Sciatic nerve (tissue), 2 donors: ENCODE data around the gene SLC38A11. TPM values are rescaled to one million over a fixed set of nuclear protein-coding genes. Genes with fewer than 3 reads are reported as not detected.
A peak's percentile ranks its signal among the peaks of the same experiment; 100 is the strongest.
"Not testable (repeated sequence)": the region's sequence is repeated elsewhere in the genome, so short reads cannot be mapped to it uniquely, and the experiment has no call there.

ENCODE experiments used
- ATAC-seq: fragments of 200-7000 bp; cut with Tn5 transposase; one replicate; pipeline ENCODE4 v1.9.1; 2020; ENCODE audit warnings: mild to moderate bottlenecking, moderate library complexity
- DNase-seq: peaks from one replicate; pipeline ENCODE4 v3.0.0-alpha.2; 2020; ENCODE audit warnings: low spot score
- intact Hi-C: fragments of 100-400 bp; cut with DNase I; formaldehyde crosslinking; loops from one replicate; pipeline ENCODE4 v1.14.2; 2022
- total RNA-seq: library from RNA; stranded (reverse); fragmentation: NEBNext Ultra II Directional; extraction: Animal tissue kit (Norgen Biotek cat#: 25700); gene quantifications from one replicate; pipeline ENCODE4 v1.2.1, GENCODE V29; 2021
- donor health status: DM: no; HTN: no; CAD: no.
- donor health status: DM: no; HTN: no; CAD: no.

The SLC38A11 gene
- total RNA-seq, 1 donor from 2014 or later: 1.2 TPM

DNA sequence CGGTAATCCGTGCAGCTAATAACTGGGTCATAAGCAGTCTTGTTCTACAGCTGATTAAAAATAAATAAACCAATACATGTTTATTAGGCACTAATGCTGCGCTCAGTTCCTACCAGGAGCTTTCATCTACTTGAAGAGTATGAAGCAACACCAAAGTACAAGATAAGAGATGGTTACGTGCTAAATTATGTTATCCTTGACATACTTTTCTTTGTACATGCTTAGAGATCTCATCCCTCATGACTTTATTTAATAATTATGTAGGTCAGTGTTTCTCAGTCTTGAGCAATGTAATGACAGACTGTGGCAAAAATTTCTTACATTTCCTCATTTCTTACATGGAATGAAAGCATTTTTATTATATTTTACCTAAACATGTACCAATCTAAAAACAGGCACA lies 59.1 kb downstream of the SLC38A11 start:
- intact Hi-C loops: no loop called here
- ATAC-seq: no peak
- DNase-seq: no peak

DNA sequence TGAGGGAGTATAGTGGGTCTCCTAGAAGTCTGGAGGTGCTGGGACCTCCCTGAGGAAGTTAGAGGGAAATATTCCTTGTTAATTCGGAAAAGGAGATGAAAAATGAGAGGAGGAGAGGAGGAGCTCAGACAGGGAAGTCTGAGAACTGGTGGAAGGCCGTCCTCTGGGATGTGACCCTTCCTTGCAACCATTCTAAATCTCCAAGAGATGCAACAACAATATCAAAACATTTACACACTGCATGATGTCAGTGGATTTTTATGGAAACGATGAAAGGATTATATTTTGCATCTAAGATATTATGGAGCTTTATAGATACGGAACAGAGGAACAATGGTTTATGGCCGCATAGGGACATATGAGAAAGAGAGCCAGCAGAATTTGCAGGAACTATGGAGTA lies 63.9 kb downstream of the SLC38A11 start:
- intact Hi-C loops: no loop called here
- no peak for ATAC-seq

DNA sequence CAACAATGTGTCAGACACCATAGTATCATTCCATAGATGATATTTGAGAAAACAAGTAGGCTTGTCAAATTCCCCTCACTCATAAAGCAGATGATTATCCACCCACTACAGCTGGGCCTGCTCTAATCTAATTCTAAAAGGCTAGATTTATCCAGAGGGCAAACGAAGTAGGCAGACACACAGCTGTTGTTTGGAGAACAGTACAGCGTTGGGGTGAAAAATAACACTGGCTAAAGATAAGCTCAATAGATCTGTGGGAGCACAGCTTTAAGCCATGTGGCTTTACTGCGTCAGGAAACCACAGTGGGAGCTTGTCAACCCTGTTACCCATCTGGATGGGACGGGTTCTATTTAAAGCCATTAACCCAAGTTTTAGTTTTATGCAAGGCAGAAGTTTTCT lies 64.8 kb downstream of the SLC38A11 start:
- intact Hi-C loops: no loop called here
- ATAC-seq: peak; percentile 67
- no peak for DNase-seq

More for the DNA sequence above, 63.9 kb downstream of the SLC38A11 start:
- no peak for DNase-seq

DNA sequence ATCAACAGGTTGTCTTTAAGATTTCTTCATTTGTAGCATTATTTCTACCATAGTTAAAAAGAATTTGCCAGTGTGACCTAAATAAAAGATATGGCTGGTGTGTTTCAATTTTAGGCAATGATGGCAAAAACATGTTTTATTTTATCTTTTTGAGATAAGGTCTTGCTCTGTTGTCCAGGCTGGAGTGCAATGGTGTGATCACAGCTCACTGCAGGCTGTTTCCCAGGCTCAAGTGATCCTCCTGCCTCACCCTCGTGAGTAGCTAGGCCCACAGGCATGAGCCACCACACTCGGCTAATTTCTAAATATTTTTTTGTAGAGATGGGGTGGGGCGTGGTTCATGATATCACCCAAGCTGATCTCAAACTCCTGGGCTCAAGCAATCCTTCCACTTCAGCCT lies 66.7 kb downstream of the SLC38A11 start:
- no peak for ATAC-seq
- intact Hi-C loops: no loop called here
- no peak for DNase-seq

DNA sequence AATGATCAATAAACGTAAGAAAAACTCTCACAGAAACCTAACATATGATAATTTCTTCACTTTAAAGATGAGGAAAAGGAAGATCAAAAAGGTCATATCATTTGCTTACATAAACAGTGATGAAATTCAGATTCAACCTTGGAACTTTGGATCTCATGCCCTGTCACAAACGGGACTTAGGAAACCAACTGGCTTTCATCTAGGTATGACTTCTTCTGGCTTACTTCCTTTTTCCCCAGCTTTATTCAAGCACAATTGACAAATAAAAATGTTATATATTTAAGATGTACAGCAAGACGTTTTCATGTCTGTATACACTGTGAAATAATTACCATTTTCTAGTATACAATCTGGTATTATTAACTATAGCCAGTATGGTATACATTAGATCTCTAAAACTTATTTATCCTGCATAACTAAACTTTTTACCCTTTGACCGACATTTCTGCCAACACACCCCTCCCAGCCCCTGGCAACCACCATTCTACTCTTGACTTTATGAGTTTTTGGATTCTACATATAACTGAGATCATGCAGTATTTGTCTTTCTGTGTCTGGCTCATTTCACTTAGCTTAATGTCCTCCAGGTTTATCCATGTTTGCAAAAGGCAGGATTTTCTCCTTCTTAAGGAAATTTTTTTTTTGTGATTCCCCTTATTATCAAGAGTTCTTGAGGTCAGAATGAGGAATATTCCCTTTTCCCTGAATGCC lies 67.7 kb downstream of the SLC38A11 start:
- intact Hi-C loops: no loop called here
- ATAC-seq (no peak), DNase-seq (no peak)

DNA sequence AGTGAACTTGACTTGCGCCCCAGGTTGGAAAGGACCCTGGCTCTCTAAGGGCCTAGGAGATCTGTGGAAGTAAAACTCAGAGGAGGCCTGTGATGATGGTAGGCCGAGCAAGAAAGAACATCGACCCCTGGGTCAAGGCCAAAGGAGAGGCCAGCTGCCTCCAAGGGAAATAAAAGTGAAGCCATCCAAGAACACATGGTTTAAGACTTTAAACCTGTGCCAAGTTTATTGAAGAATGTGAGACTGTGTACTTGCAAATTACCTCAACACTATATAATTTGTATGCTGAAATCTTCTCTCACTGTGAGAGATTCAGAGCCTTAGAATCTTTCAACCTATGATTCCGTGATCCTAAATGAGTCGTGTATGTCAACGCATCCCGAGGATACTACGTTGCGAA lies 73.0 kb downstream of the SLC38A11 start:
- ATAC-seq (peak; percentile 14), DNase-seq (no peak)
- intact Hi-C loops: no loop called here

DNA sequence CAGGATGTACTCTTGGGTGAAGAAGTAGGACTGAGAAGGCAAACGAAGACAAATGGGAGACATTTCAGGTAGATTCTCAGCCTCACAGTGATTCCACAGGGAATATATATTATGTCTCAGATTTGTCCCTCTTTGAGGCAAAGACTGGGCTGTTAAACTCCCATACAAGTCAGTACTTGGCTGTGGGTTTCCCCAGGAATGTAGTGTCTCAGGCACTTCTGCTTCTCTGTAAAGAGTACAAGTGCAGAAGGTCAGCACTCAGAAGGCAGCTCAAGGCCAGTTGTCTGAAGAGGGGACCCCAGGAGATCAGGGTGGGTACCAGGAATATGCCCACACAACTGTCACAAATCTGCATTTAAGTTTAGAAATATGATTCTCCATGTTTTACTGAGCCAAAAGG lies 73.8 kb downstream of the SLC38A11 start:
- intact Hi-C loops: no loop called here
- DNase-seq: no peak
- ATAC-seq: no peak

DNA sequence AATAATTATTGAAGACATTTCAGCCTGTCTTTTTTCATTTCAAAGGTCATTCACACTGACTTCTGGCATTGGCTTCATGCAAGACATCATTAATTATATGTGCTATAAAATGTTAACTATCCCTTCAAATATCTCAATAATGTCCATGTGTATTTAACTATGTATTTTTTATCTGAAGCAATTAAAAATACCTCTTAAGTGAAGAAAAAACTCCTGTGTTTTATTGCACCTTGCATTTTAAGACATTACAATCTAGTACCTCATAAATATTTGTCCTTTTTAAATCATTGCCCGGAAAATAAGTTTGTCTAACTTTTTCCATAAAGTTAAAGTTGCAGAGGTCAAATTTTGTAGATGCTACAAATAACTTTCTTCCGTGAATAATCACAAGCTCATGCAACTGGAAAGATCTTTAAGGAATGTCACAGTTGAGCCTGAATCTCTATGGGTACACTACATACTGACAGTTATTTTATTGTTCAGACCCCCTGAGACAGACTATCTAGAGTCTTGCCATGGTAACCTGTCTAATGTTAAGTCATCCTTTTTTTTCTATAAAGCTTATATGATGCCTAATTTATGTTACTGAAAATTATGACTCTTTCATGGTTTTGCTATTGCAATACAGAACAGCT lies 75.3 kb downstream of the SLC38A11 start:
- intact Hi-C loops: no loop called here
- ATAC-seq (no peak), DNase-seq (no peak)

DNA sequence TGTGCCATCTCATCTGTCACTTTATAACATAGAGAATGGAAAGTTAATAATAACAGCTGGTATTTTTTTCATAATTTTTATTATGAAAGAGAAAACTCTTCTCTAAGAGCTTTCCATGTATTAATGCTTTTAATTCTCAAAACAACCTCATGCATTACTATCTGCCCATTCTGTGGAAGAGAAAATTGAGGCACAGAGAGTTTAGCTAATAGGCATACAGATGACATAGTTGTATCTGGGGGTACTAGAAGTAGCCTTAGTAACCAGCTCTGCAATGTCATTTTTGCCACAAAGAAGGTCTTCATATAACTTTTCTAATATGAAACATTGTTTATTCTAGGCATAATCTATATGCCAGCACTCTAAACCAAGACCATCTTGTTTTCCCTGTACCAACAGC lies 77.4 kb downstream of the SLC38A11 start:
- no peak for DNase-seq
- no peak for ATAC-seq
- intact Hi-C loops: no loop called here

DNA sequence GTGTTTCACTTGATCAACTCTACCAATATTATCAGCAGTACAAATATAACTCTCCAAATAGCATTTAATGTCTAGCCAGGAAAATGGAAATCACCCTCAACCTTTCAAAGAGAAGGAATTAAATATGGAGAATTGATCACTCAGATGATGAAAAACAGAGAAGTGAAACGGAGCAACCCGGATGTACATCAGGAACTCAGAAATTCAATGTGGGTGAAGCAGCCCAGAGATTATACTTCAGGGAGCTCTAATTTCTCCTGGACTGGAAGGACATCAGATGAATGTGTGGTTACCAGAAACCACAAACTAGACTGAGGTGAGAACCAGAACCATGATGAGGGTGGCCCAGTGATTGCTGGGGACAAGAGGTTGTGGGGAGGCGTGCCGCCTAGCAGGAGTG lies 78.2 kb downstream of the SLC38A11 start:
- DNase-seq (no peak), ATAC-seq (no peak)
- intact Hi-C loops: no loop called here

DNA sequence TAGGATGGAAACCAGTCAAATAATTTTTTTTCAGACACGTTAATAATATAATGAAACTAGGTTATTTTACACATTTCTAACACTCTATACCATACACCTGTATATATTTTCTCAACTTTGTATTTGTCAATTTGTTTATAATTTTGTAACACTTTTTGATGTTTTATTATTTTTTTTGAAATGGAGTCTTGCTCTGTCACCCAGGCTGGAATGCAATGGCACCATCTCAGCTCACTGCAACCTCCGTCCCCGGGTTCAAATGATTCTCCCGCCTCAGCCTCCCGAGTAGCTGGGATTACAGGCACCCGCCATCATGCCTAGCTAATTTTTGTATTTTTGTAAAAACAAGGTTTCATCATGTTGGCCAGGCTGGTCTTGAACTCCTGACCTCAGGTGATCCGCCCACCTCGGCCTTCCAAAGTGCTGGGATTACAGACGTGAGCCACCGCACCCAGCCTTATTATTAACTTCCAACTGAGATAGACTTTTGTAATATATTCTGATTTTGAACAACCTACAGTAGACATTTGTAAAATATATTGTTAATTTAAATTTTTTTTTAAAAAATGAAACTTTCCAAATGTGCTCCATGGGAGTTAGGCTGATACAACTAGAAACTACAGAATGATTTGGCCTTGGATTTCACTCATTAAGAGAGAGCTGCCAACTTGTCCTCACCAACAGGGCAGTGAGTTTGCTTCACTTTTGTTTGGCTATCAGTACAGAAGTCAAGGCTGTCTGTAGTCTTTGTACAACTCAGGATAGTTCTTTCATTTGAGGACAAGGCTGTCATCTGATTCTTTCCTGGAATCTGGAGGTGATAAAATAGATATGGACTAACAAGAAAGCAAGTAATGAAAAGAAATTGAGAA lies 79.8 kb downstream of the SLC38A11 start:
- no peak for DNase-seq
- intact Hi-C loops: no loop called here
- ATAC-seq: no peak

DNA sequence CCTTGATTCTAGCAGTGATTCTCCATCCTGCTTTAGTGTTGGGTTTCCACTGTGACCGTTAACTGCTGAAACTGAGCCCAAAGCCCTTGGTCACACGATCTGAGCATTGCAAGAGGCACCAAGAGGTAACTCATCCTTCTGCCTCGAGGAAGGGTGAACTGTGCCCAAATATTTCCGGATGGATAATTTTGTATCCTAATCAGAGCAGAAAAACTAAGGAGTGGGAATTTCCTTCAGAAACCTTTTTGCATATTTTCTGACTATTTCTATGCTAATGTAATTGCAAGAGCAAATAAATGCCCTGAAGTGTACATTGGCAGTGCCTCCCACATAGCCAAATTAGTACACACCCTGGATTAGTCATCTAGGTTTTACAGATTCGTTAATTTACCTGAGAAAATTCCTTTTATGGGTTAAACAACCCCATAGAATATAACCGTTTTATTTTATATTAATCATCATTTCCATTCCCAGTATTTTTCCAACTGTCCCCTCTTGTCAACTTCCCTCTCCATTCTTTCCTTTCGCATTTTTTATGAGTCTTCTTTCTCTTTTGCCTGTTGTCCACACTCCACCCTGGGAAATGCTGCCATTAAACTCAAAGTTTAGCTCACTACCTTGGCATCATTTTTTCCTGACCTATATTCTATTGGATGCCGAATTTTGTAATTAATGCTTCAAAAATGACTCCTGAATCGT lies 82.0 kb downstream of the SLC38A11 start:
- intact Hi-C loops: no loop called here
- DNase-seq: no peak
- no peak for ATAC-seq

DNA sequence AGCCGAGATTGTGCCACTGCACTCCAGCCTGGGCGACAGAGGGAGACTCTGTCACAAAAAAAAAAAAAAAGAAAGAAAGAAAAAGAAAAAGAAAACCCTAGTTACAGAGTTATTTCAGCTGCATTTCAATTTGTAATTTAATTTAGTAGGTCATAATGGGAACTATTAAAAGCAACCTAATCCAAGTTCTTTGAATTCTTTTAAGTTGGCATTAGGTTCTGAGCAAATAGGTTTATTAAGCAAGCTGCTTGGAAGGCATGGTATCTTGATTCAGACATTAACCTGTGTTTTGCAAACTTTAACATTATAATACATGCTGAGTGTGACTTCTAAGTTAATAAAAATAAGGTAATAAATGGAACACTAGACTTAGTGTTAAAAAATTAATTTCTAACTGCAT lies 83.9 kb downstream of the SLC38A11 start:
- DNase-seq (no peak), ATAC-seq (no peak)
- intact Hi-C loops: no loop called here

DNA sequence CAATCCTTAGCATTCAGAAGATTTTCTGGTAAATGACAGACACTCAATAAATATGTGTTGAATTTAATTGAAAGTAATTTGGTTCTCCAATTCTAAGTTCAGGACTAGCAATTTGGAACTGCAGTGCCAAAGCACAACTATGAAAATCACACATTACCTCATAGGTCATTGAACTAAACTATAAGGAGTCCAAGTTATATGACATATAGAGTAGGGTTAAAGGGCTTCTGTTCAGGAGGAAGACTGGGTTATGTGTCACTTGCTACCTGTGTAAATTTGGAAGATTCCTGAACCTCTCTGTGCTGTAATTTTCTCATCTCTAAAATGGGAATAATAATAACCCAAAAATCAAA lies 85.9 kb downstream of the SLC38A11 start:
- intact Hi-C loops: no loop called here
- DNase-seq (no peak), ATAC-seq (no peak)

DNA sequence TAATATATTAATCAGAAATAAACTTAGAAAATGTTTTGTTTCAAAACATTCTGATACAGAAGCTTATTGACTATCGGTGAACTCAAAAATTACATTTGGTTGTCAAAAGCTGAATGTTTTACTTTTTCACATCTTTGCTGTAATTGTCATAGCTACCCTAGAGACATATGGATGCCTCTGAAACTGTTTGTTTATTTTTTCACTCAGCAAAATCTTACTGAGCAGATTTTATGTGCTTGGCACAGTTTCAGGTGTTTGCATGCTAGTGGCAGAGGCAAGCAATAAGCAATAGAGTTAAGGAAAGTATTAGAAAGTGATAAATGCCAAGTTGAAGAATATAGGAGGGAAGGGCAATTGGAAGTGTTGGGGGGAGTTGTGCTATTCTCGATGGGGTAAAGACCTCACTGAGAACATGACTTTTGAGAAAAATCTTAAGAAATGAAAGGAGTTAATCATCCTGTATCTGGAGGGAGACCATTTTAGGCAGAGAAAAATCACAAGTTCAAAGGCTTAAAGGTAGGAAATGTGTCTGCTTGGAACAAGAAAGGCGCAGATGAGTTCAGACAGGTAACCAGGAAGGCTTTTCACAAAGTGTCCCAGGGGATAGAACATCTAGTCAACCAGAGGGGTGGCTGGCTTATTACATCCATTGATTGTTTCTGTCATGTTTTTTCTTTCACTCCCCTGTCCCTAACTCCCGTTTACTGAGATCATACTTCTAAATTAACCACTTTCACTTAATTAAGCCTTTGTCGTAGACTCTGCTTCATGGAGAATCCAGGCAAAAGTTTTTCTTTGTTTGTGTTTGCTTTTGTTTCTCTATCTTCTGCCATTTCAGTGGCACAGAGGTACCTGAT lies 86.5 kb downstream of the SLC38A11 start:
- intact Hi-C loops: no loop called here
- ATAC-seq (no peak), DNase-seq (no peak)

DNA sequence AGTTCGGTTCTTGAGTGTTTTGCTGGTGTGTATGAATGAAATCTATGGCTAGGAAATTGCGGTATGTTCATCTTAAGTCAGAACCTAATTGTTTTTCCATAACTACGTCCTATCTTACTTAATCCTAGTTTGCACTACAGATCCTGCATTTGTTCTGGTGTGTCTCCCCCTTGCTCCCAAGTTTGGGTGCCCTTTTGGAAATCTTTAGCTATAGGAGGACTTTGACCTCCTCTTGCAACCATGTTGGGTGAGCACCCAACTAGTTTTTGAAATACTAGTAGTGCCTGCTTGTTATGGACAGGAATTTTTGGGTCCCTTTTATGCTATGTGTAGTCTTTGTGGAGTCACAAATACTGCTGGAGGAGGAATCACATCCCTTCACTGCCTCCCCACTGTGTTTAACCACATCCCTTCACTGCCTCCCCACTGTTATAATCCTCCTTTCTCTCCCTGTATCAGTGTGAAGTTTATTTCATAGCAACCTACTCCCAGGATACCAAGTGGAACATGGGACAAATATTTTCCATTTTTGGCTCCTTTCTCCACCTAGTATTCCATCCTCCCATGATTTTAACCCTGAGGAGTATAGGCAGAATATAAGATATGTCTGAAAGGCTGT lies 87.4 kb downstream of the SLC38A11 start:
- ATAC-seq (no peak), DNase-seq (no peak)
- intact Hi-C loops: no loop called here

DNA sequence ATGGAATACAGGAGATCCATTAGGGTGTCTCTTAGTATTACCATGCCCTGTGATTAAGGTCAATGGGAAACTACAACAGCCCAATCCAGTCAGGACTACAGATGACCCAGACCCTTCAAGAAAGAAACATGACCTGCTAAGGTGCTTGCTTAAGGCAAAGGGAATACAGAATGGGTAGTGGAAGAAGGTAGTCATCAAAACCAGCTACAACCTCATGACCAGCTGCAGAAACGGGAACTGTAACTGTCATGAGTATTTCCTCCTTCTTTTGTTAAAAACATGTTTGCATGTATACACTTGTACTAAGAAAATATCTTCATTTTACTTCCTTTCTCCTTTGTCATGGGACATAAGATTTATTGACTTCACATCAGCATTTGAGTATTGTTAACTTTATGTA lies 88.9 kb downstream of the SLC38A11 start:
- DNase-seq, intact Hi-C loops, ATAC-seq: not testable (repeated sequence)

DNA sequence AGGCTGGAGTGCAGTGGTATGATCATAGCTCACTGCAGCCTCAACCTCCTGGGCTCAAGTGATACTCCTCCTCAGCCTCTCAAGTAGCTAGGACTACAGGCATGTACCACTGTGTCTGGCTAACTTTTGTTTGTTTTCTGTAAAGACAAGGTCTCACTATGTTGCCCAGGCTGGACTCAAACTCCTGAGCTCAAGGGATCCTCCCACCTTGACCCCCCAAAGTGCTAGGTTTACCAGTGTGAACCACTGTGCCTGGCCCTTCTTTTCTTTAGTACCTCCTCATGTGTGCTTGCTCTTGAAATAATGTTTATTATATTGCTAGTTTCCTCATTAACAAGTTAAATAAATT lies 94.7 kb downstream of the SLC38A11 start:
- intact Hi-C loops: no loop called here
- ATAC-seq (no peak), DNase-seq (no peak)
